SH-SY5Y (cell line): ENCODE data around the gene GRAMD2A.

Experiments
- GATA2 ChIP-seq: IDR thresholded peaks from 2 replicates; pipeline ENCODE4 v1.6.1; 2011; ENCODE audit warnings: mild to moderate bottlenecking, low read depth, low read length
- GATA3 ChIP-seq: IDR thresholded peaks from 2 replicates; pipeline ENCODE4 v1.6.1; 2011; ENCODE audit warnings: low read depth, mild to moderate bottlenecking, low read length, moderate library complexity

Gene GRAMD2A

DNA sequence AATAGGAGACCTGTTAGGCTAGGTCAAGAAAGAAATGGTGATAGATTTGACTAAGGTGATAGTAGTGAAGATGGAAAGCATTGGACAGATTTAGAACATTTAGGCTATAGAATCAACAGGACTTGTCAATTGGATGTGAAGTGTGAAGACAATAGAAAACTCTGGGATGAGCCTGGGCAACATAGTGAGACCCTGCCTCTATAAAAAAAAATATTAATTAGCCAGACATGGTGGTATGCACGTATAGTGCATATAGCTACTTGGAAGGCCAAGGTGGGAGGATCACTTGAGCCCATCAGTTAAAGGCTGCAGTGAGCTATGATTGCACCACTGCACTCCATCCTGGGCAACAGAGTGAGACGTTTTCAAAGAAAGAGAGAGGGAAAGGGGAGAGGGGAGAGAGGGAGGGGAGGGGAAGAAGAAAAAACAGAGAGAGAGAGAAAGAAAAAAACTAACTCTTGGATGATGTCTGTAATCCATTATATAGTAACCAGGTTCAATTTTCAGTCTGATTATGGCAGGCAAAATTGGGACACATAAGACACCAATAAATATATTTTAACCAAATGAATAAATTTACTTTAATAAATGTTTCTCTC, 69.8 kb downstream of the GRAMD2A start:
- TF ChIP-seq GATA2 = no peak

GRCh38 chr15:72124218-72124617, 73.4 kb downstream of the GRAMD2A start:
- TF ChIP-seq GATA3 = no peak
- TF ChIP-seq GATA2 = no peak

- TF ChIP-seq GATA3 (no peak), GATA2 (no peak)
Observed at GRCh38 chr15:72118017-72118978, 79.3 kb downstream of the GRAMD2A start, which contains the start of the genes MYO9A and SENP8. Gene MYO9A (minus strand): TSS chr15:72118150. CDS start chr15:72046563, 71,587 bp downstream. Gene SENP8 (plus strand): TSS chr15:72118403. CDS start chr15:72139624, 21,221 bp downstream.

GRCh38 chr15:72117486-72118016, 80.0 kb downstream of the GRAMD2A start:
- no peak for TF ChIP-seq GATA2
- no peak for TF ChIP-seq GATA3

DNA sequence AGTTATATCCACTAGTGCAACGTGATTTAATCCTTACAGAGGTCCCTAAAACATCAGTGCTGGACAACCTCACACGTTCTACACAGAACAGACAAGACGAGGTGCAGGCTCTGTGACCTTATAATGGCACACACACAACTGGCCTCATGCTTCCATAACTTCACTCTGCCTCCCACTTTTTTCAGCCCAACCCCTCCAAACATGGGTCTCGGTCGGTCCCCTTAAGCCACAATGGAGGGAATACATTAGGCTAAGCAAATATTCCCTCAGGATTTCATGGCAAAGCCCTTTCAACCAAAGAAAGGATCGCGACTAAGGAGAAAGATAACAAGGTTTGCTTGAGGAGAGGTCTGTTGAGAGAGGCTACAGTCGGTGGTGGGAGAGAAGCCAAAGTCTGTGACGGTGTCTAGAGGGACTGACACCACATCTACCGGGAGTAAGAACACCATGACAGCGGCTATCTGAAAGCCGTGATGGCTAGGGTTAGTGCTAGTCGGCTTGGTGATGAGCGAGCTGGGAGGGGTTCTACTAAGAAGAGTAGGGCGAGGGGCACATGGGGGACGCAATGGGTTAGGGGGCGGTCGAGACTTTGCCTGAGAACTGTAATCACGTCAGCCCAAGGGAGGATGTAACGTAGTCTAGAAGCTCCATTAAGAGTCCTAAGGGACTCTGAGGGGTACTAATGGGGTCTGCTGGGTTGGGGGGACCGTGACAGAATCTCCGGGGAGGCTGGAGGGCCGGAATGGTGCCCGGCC, 80.7 kb downstream of the GRAMD2A start:
- TF ChIP-seq GATA3 = no peak
- no peak for TF ChIP-seq GATA2

DNA sequence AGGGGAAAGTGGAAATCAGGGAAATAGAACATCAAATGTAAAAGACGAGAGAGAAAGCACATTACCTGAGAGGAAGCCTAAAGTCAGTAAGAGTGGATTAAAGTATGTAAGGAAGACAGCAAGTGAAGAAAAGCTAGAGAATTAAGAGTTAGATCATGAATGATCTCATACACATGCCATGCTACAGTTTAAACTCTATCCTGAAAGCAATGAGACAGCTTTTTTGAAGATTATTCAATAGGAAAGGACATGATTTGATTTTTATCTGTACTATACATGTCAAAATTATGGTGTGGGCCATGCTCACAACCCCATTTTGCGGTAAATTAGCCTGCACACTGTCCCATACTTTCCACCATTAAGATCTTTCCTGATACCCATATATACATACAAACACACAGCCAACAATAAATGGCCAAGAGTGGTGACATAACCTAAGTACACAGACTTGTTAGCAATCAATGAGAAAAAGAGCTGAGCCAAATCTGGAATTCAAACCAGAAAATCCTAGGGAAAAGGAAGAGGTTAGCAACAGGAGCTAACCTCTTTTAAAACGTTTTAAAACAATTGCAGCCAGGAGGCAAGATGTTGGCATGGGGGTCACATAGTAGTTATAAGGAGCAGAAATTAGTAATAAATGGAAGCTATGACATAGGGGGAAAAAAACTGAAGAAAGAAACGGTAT, 84.1 kb downstream of the GRAMD2A start:
- no peak for TF ChIP-seq GATA3
- no peak for TF ChIP-seq GATA2

- TF ChIP-seq GATA2 (no peak), GATA3 (no peak)
Observed at GRCh38 chr15:72112805-72113204, 84.8 kb downstream of the GRAMD2A start.

DNA sequence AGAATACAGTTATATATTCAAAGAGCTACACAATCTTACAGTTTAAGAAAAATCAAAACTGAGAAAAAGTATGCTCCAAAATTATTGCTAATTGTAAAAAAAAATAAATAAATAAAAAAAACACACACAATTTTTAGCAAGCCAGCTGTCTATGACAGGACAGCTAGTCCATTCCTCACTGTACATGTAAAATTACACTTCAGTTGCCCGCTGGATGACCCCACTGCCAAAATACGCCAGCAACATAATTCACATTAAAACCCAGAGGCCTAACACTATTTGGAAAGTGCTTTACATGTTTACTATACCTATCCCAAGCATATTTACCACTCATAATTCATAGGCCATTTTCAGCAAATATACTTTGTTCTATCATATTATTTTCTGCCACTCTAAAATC, 85.5 kb downstream of the GRAMD2A start:
- no peak for TF ChIP-seq GATA3
- no peak for TF ChIP-seq GATA2

GRCh38 chr15:72110355-72110754, 87.2 kb downstream of the GRAMD2A start:
- TF ChIP-seq GATA3 = no peak
